Measurements from ENCODE around the gene NHS.

DNA sequence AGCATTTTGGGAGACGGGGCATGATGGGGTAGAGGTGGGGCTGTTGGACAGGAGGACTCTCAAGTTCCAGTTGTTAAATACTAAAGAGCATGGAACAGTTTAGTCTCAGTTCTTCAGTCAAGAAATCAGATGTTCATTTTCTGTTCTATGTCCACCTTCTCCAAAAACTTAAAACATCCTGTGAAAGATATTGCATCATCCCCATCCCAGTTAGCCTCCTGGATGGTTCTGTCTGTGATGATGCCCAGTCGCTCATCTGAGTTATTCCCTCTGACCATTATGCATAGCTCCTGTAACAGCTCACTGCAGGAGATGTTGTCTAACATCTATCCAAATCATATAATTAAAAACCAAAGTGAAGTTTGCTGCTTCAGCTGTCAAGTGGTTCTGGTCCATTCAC lies 330.2 kb downstream of the NHS start:
- TF ChIP-seq, protein P1, sequence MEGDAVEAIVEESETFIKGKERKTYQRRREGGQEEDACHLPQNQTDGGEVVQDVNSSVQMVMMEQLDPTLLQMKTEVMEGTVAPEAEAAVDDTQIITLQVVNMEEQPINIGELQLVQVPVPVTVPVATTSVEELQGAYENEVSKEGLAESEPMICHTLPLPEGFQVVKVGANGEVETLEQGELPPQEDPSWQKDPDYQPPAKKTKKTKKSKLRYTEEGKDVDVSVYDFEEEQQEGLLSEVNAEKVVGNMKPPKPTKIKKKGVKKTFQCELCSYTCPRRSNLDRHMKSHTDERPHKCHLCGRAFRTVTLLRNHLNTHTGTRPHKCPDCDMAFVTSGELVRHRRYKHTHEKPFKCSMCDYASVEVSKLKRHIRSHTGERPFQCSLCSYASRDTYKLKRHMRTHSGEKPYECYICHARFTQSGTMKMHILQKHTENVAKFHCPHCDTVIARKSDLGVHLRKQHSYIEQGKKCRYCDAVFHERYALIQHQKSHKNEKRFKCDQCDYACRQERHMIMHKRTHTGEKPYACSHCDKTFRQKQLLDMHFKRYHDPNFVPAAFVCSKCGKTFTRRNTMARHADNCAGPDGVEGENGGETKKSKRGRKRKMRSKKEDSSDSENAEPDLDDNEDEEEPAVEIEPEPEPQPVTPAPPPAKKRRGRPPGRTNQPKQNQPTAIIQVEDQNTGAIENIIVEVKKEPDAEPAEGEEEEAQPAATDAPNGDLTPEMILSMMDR (optimal IDR thresholded peaks at IDR 0.05 in 1 of 3, IDR thresholded peaks at IDR 0.05 in 1 of 3, conservative IDR thresholded peaks at IDR 0.05 in 1 of 3; ENCODE audit: extremely low read depth in 1 of 3, insufficient read depth in 2 of 3, low read length in 3 of 3), result no peak
- TF ChIP-seq EZH2 (IDR thresholded peaks at IDR 0.05; ENCODE audit: low read length), result no peak
